Suprapubic skin (tissue), 4 donors: ENCODE data around the gene OR2L8. TPM values are rescaled to one million over a fixed set of nuclear protein-coding genes. Genes with fewer than 3 reads are reported as not detected.

Experiments used
- DNase-seq, 2 donors: peaks; one replicate each; pipeline ENCODE4 v3.0.0-alpha.2; 2019; ENCODE audit warnings: low spot score in 2 of 2
- H3K27ac ChIP-seq: fragments of 200-600 bp; sonication (generic); one replicate; pipeline ENCODE4 v1.5.1; 2019
- H3K27me3 ChIP-seq: fragments of 200-600 bp; sonication (generic); one replicate; pipeline ENCODE4 v1.5.1; 2019
- H3K36me3 ChIP-seq: fragments of 200-600 bp; sonication (generic); one replicate; pipeline ENCODE4 v1.5.1; 2019
- H3K4me1 ChIP-seq: fragments of 200-600 bp; sonication (generic); one replicate; pipeline ENCODE4 v1.5.1; 2019
- H3K4me3 ChIP-seq: fragments of 200-600 bp; sonication (generic); one replicate; pipeline ENCODE4 v1.5.1; 2019; ENCODE audit warnings: mild to moderate bottlenecking
- H3K9me3 ChIP-seq: fragments of 200-600 bp; sonication (generic); one replicate; pipeline ENCODE4 v1.5.1; 2019
- EP300 ChIP-seq: sonication (generic); formaldehyde crosslinking; IDR thresholded peaks from one replicate; pipeline ENCODE4 v1.6.1; 2017; ENCODE audit warnings: antibody characterized with exemption
- POLR2A ChIP-seq, 2 donors: fragments of 450-650 bp; IDR thresholded peaks; one replicate each; pipeline ENCODE4 v1.6.1; 2017; ENCODE audit warnings: antibody characterized with exemption in 2 of 2, mild to moderate bottlenecking in 2 of 2, moderate library complexity in 2 of 2
- POLR2AphosphoS5 ChIP-seq, 3 donors: sonication (generic); formaldehyde crosslinking; IDR thresholded peaks; one replicate each; pipeline ENCODE4 v1.6.1; 2017; ENCODE audit warnings: antibody characterized with exemption in 3 of 3
- WGBS: methylation state at CpG from one replicate; pipeline ENCODE4 v1.1.5; 2018; 5-methylcytosine and 5-hydroxymethylcytosine counted together
- total RNA-seq, 4 donors: library from RNA; depleted of rRNA; stranded (reverse); fragments of >200 nt; gene quantifications; one replicate each; pipeline ENCODE4 v1.1.0, GENCODE V29; 2016
- TF ChIP-seq, protein P1 (sequence below), 2 donors: fragments of 200-600 bp in 1 of 2; fragments of 450-650 bp in 1 of 2; sonication (generic) in 1 of 2; IDR thresholded peaks; one replicate each; pipeline ENCODE4 v1.5.1; 2016 to 2019; ENCODE audit warnings: antibody characterized with exemption in 2 of 2, mild to moderate bottlenecking in 1 of 2, moderate library complexity in 1 of 2

Gene OR2L8
- total RNA-seq, 4 donors from 2014 or later, result 0.97 TPM; not detected in 3

- DNase-seq, result no peak
- Histone ChIP-seq H3K27me3 (no peaks in the 10 kb centered on the region), H3K4me1 (no peaks in the 10 kb centered on the region), H3K9me3 (peaks cover 7% of the 10 kb centered on the region), H3K27ac (no peak overlapping the region), H3K36me3 (no peaks in the 10 kb centered on the region), H3K4me3 (no peak overlapping the region)
- TF ChIP-seq, protein P1, sequence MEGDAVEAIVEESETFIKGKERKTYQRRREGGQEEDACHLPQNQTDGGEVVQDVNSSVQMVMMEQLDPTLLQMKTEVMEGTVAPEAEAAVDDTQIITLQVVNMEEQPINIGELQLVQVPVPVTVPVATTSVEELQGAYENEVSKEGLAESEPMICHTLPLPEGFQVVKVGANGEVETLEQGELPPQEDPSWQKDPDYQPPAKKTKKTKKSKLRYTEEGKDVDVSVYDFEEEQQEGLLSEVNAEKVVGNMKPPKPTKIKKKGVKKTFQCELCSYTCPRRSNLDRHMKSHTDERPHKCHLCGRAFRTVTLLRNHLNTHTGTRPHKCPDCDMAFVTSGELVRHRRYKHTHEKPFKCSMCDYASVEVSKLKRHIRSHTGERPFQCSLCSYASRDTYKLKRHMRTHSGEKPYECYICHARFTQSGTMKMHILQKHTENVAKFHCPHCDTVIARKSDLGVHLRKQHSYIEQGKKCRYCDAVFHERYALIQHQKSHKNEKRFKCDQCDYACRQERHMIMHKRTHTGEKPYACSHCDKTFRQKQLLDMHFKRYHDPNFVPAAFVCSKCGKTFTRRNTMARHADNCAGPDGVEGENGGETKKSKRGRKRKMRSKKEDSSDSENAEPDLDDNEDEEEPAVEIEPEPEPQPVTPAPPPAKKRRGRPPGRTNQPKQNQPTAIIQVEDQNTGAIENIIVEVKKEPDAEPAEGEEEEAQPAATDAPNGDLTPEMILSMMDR (IDR thresholded peaks at IDR 0.05), result no peak
- TF ChIP-seq EP300, result no peak
- TF ChIP-seq POLR2AphosphoS5 (IDR thresholded peaks at IDR 0.05), result no peak
- TF ChIP-seq POLR2A (IDR thresholded peaks at IDR 0.05), result no peak
- WGBS, result 74% methylated on average over 5 of the region's 5 CpGs
Measured at GRCh38 chr1:247966532-247967204, 18.0 kb downstream of the OR2L8 start.

DNA sequence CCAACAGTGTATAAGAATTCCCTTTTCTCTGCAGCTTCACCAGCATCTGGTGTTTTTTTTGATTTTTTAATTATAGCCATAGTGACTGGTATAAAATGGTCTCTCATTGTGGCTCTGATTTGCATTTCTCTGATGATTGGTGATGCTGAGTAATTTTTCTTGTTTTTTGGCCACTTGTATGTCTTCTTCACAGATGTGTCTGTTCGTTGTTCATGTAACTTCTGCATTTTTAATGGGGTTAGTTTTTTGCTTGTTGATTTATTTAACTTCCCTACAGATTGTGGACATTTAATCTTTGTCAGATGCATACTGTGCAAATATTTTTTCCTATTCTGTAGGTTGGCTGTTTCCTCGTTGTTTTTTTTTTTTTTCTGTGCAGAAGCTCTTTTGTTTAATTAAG lies 44.3 kb downstream of the OR2L8 start:
- no peak for DNase-seq
- Histone ChIP-seq H3K9me3 (no peaks in the 10 kb centered on the region), H3K4me1 (no peaks in the 10 kb centered on the region), H3K27ac (no peak overlapping the region), H3K4me3 (no peak overlapping the region), H3K36me3 (no peaks in the 10 kb centered on the region), H3K27me3 (no peaks in the 10 kb centered on the region)
- TF ChIP-seq POLR2AphosphoS5 (IDR thresholded peaks at IDR 0.05) (no peak), EP300 (no peak), POLR2A (IDR thresholded peaks at IDR 0.05) (no peak)
- TF ChIP-seq, protein P1 (IDR thresholded peaks at IDR 0.05), result no peak
- 61% methylated on average over 2 of the region's 2 CpGs for WGBS

DNA sequence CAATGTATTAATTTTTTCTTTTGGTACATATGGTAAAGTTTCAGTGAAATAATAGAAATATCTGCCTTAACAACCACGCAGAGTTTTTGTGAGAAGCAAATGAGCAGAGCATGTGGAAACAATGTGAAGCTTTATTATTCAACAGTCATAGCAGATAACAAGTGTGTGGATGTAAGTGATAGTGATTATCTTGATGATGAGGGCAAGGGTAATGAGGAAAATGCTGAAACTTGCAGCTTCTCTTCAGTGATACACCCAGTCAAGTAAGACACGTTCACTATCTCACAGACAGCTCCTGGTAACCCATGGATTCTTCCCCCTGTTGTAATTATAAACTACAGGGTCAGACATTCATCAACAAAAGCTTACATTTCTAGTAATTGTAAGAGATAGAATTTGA lies 50.2 kb downstream of the OR2L8 start:
- no peak overlapping the region for H3K4me3 ChIP-seq
- TF ChIP-seq POLR2AphosphoS5 (IDR thresholded peaks at IDR 0.05), result no peak
- TF ChIP-seq POLR2A (IDR thresholded peaks at IDR 0.05), result no peak
- TF ChIP-seq, protein P1 (IDR thresholded peaks at IDR 0.05), result no peak
- TF ChIP-seq EP300, result no peak
- H3K27me3 ChIP-seq, result no peaks in the 10 kb centered on the region
- peaks cover 4% of the 10 kb centered on the region for H3K9me3 ChIP-seq
- no peaks in the 10 kb centered on the region for H3K36me3 ChIP-seq
- H3K27ac ChIP-seq, result no peak overlapping the region
- H3K4me1 ChIP-seq, result no peaks in the 10 kb centered on the region
- WGBS, result 27% methylated on average over 2 of the region's 2 CpGs
- no peak for DNase-seq

Other genes starting within 250 kb of the OR2L8 start
- not detected for gene OR6F1, start 232.2 kb upstream of the OR2L8 start, total RNA-seq
- under 1 TPM in 1 of 4 donors, not detected in 3; 0.57 TPM for gene OR14K1, start 210.2 kb upstream of the OR2L8 start, total RNA-seq
- not detected for gene OR14A2, start 200.7 kb upstream of the OR2L8 start, total RNA-seq
- not detected for gene OR1C1, start 188.3 kb upstream of the OR2L8 start, total RNA-seq
- not detected for gene OR14A16, start 124.7 kb upstream of the OR2L8 start, total RNA-seq
- gene OR11L1, start 107.0 kb upstream of the OR2L8 start, total RNA-seq, result not detected
- gene TRIM58, start 91.7 kb upstream of the OR2L8 start, total RNA-seq, result 1 to 10 TPM in 1 of 4 donors, under 1 TPM in 3; 0.59 to 7.9 (median 0.87) TPM
- gene OR2W3, start 53.3 kb upstream of the OR2L8 start, total RNA-seq, result 1 to 10 TPM in 2 of 4 donors, under 1 TPM in 1, not detected in 1; 0.81 to 3.1 (median 1.2) TPM
- gene OR2T8, start 28.6 kb upstream of the OR2L8 start, total RNA-seq, result not detected
- gene OR2AJ1, start 24.0 kb upstream of the OR2L8 start, total RNA-seq, result not detected
- not detected for gene OR2AK2, start 16.4 kb downstream of the OR2L8 start, total RNA-seq
- gene OR2L5, start 64.8 kb downstream of the OR2L8 start, total RNA-seq, result not detected
- not detected for gene OR2L2, start 81.2 kb downstream of the OR2L8 start, total RNA-seq
- gene OR2L3, start 98.0 kb downstream of the OR2L8 start, total RNA-seq, result not detected
- gene OR2L13, start 146.3 kb downstream of the OR2L8 start, total RNA-seq, result not detected
- gene OR2M5, start 196.3 kb downstream of the OR2L8 start, total RNA-seq, result not detected
- not detected for gene OR2M2, start 226.0 kb downstream of the OR2L8 start, total RNA-seq
- not detected for gene OR2M3, start 248.4 kb downstream of the OR2L8 start, total RNA-seq